Left ventricle myocardium inferior (tissue), 1 donor: ENCODE results near the gene BBS9. TPM values are rescaled to one million over a fixed set of nuclear protein-coding genes. Genes with fewer than 3 reads are reported as not detected.

Experiments used
- DNase-seq: peaks from one replicate; pipeline ENCODE4 v3.0.0-alpha.2; 2020
- H3K27ac ChIP-seq: fragments of 200-600 bp; replicated peaks from 2 replicates; pipeline ENCODE4 v1.8.0; 2021
- H3K27me3 ChIP-seq: fragments of 200-600 bp; 2 replicates; pipeline ENCODE4 v1.8.0; 2021; ENCODE audit warnings: low read depth
- H3K36me3 ChIP-seq: fragments of 200-600 bp; 2 replicates; pipeline ENCODE4 v1.8.0; 2021
- H3K4me1 ChIP-seq: fragments of 200-600 bp; 2 replicates; pipeline ENCODE4 v1.8.0; 2021
- H3K4me3 ChIP-seq: fragments of 200-600 bp; 2 replicates; pipeline ENCODE4 v1.8.0; 2021; ENCODE audit warnings: mild to moderate bottlenecking, moderate library complexity
- H3K9me3 ChIP-seq: fragments of 200-600 bp; replicated peaks from 2 replicates; pipeline ENCODE4 v1.8.0; 2021
- CTCF ChIP-seq: fragments of 200-600 bp; IDR thresholded peaks from 2 replicates; pipeline ENCODE4 v1.8.0; 2021; ENCODE audit warnings: antibody characterized with exemption, mild to moderate bottlenecking, borderline replicate concordance
- intact Hi-C: fragments of 100-400 bp; cut with micrococcal nuclease; formaldehyde crosslinking; loops from one replicate; pipeline ENCODE4 v1.11.0; 2022
- total RNA-seq: library from RNA; stranded (reverse); fragmentation: NEBNext Ultra II Directional; extraction: Animal tissue kit (Norgen Biotek cat#: 25700); gene quantifications from one replicate; pipeline ENCODE4 v1.2.1, GENCODE V29; 2021
- donor health status: DM: no; HTN: yes; CAD: no; lungs with severe emphysema.

Gene BBS9
- total RNA-seq, 1 donor from 2014 or later, result 13.7 TPM

- H3K36me3 ChIP-seq, result no peaks in the 10 kb centered on the region
- no peak overlapping the region for H3K27ac ChIP-seq
- no peak for TF ChIP-seq CTCF
- no peak overlapping the region for H3K4me3 ChIP-seq
- H3K9me3 ChIP-seq, result no peaks in the 10 kb centered on the region
- intact Hi-C loops, result loop anchor here (10.0 kb wide), 1 partner anchor 749 kb away; no protein-coding TSS in a partner anchor
- no peak for DNase-seq
- no peaks in the 10 kb centered on the region for H3K27me3 ChIP-seq
- peaks cover 14% of the 10 kb centered on the region for H3K4me1 ChIP-seq
These were observed 56.8 kb downstream of the BBS9 start for GRCh38 chr7:33186192-33186591.

GRCh38 chr7:33190688-33191304 is 61.4 kb downstream of the BBS9 start:
- Histone ChIP-seq H3K4me3 (no peak overlapping the region), H3K4me1 (peaks cover 4% of the 10 kb centered on the region), H3K27me3 (no peaks in the 10 kb centered on the region), H3K36me3 (no peaks in the 10 kb centered on the region), H3K9me3 (peaks cover 4% of the 10 kb centered on the region), H3K27ac (no peak overlapping the region)
- intact Hi-C loops, result no loop called here
- DNase-seq, result no peak
- TF ChIP-seq CTCF, result no peak

GRCh38 chr7:33191340-33191739 is 62.0 kb downstream of the BBS9 start:
- Histone ChIP-seq H3K9me3 (peaks cover 4% of the 10 kb centered on the region), H3K4me3 (no peak overlapping the region), H3K27ac (no peak overlapping the region), H3K36me3 (no peaks in the 10 kb centered on the region), H3K4me1 (peaks cover 4% of the 10 kb centered on the region), H3K27me3 (no peaks in the 10 kb centered on the region)
- intact Hi-C loops, result no loop called here
- no peak for TF ChIP-seq CTCF
- no peak for DNase-seq

- Histone ChIP-seq H3K27me3 (no peaks in the 10 kb centered on the region), H3K4me3 (no peak overlapping the region), H3K9me3 (peaks cover 4% of the 10 kb centered on the region), H3K4me1 (peaks cover 4% of the 10 kb centered on the region), H3K27ac (no peak overlapping the region), H3K36me3 (no peaks in the 10 kb centered on the region)
- DNase-seq, result no peak
- no peak for TF ChIP-seq CTCF
- intact Hi-C loops, result no loop called here
These were observed 63.4 kb downstream of the BBS9 start for GRCh38 chr7:33192695-33193291.

- DNase-seq, result no peak
- Histone ChIP-seq H3K27ac (no peak overlapping the region), H3K4me1 (peaks cover 4% of the 10 kb centered on the region), H3K36me3 (no peaks in the 10 kb centered on the region), H3K27me3 (no peaks in the 10 kb centered on the region), H3K4me3 (no peak overlapping the region), H3K9me3 (peaks cover 4% of the 10 kb centered on the region)
- TF ChIP-seq CTCF, result no peak
- intact Hi-C loops, result no loop called here
These were observed 64.0 kb downstream of the BBS9 start for GRCh38 chr7:33193308-33193864.
